Esophagus squamous epithelium (tissue), 4 donors: Measurements from ENCODE around the gene SMOC2.

Experiments
- CTCF ChIP-seq, 6 experiments: fragments of 450-650 bp in 4 of 6; fragments of 200-600 bp in 2 of 6; sonication (generic) in 2 of 6; IDR thresholded peaks; one replicate each; pipeline ENCODE4 v1.5.1; 2016 to 2019; ENCODE audit warnings: antibody characterized with exemption in 6 of 6, mild to moderate bottlenecking in 4 of 6, moderate library complexity in 4 of 6
- POLR2A ChIP-seq, 4 donors: fragments of 450-650 bp; IDR thresholded peaks; one replicate each; pipeline ENCODE4 v1.6.1; 2017; ENCODE audit warnings: antibody characterized with exemption in 4 of 4, mild to moderate bottlenecking in 4 of 4, moderate library complexity in 3 of 4

GRCh38 chr6:168507297-168507696 lies 66.3 kb downstream of the SMOC2 start:
- TF ChIP-seq CTCF (IDR thresholded peaks at IDR 0.05) (no peak), POLR2A (IDR thresholded peaks at IDR 0.05) (no peak)
